Neural cell (in vitro differentiated cells): Measurements from ENCODE around the gene TNKS1BP1. TPM values are rescaled to one million over a fixed set of nuclear protein-coding genes. Genes with fewer than 3 reads are reported as not detected.
A peak's percentile ranks its signal among the peaks of the same experiment; 100 is the strongest.

ENCODE experiments used
- H2AFZ ChIP-seq: fragments of 200-600, 300-800 bp; sonication (generic), shearing (Covaris generic); 2 replicates; pipeline ENCODE4 v1.6.0; 2014; ENCODE audit warnings: low read depth, mild to moderate bottlenecking, antibody characterized with exemption, low read length, moderate library complexity
- H3F3A ChIP-seq: fragments of 200-600 bp; shearing (Covaris generic); 2 replicates; pipeline ENCODE4 v1.6.1; 2016; ENCODE audit warnings: mild to moderate bottlenecking, moderate library complexity, mixed read lengths, antibody characterized with exemption, low read length; ENCODE audit not compliant: insufficient read depth, poor library complexity, severe bottlenecking
- H3K27ac ChIP-seq: fragments of 200-600, 300-800 bp; sonication (generic), shearing (Covaris generic); 2 replicates; pipeline ENCODE4 v1.5.1; 2014; ENCODE audit warnings: mild to moderate bottlenecking, low read length, moderate library complexity
- H3K27me3 ChIP-seq: fragments of 300-800, 200-600 bp; sonication (generic), shearing (Covaris generic); 2 replicates; pipeline ENCODE4 v1.6.0; 2014; ENCODE audit warnings: mild to moderate bottlenecking, low read depth, low read length, moderate library complexity; ENCODE audit not compliant: insufficient read depth
- H3K36me3 ChIP-seq: fragments of 300-800, 200-600 bp; sonication (generic), shearing (Covaris generic); 2 replicates; pipeline ENCODE4 v1.5.1; 2014; ENCODE audit warnings: mild to moderate bottlenecking, antibody characterized with exemption, low read length, moderate library complexity; ENCODE audit not compliant: insufficient read depth
- H3K4me2 ChIP-seq: fragments of 300-800, 200-600 bp; sonication (generic), shearing (Covaris generic); 2 replicates; pipeline ENCODE4 v1.6.0; 2014; ENCODE audit warnings: mild to moderate bottlenecking, low read length
- H3K4me3 ChIP-seq: fragments of 300-800, 200-600 bp; sonication (generic), shearing (Covaris generic); 2 replicates; pipeline ENCODE4 v1.5.1; 2014; ENCODE audit warnings: mild to moderate bottlenecking, low read length, moderate library complexity
- H3K79me2 ChIP-seq: fragments of 200-600 bp; shearing (Covaris generic); replicated peaks from 2 replicates; pipeline ENCODE4 v1.6.0; 2014; ENCODE audit warnings: mild to moderate bottlenecking, low read length, moderate library complexity; ENCODE audit not compliant: insufficient read depth
- H3K9ac ChIP-seq: fragments of 300-800, 200-600 bp; sonication (generic), shearing (Covaris generic); 2 replicates; pipeline ENCODE4 v1.6.1; 2016; ENCODE audit warnings: mild to moderate bottlenecking, low read length, mixed read lengths
- H3K9me2 ChIP-seq: fragments of 200-600 bp; shearing (Covaris generic); 2 replicates; pipeline ENCODE4 v1.6.1; 2016; ENCODE audit warnings: mild to moderate bottlenecking, low read length, mixed read lengths; ENCODE audit not compliant: insufficient read depth
- H3K9me3 ChIP-seq: fragments of 200-600, 300-800 bp; sonication (generic), shearing (Covaris generic); 2 replicates; pipeline ENCODE4 v1.6.1; 2016; ENCODE audit warnings: mild to moderate bottlenecking, mixed run types, low read length, moderate library complexity, mixed read lengths
- H4K20me1 ChIP-seq: fragments of 200-600 bp; shearing (Covaris generic); 2 replicates; pipeline ENCODE4 v1.6.1; 2016; ENCODE audit warnings: mild to moderate bottlenecking, mixed run types; ENCODE audit not compliant: insufficient read depth
- EP300 ChIP-seq: fragments of 450-650 bp; conservative IDR thresholded peaks from 2 replicates; pipeline ENCODE4 v1.6.1; 2014; ENCODE audit warnings: antibody characterized with exemption, mild to moderate bottlenecking, moderate library complexity; ENCODE audit not compliant: poor library complexity, severe bottlenecking
- EZH2 ChIP-seq: fragments of 200-600, 300-800 bp; shearing (Covaris generic), sonication (generic); IDR thresholded peaks from 2 replicates; pipeline ENCODE4 v1.6.1; 2014; ENCODE audit warnings: antibody characterized with exemption, low read length, borderline replicate concordance, mild to moderate bottlenecking; ENCODE audit not compliant: insufficient read depth, poor library complexity, severe bottlenecking
- MXI1 ChIP-seq: fragments of 450-650 bp; conservative IDR thresholded peaks from 2 replicates; pipeline ENCODE4 v1.6.1; 2014; ENCODE audit warnings: antibody characterized with exemption, mild to moderate bottlenecking; ENCODE audit not compliant: poor library complexity, severe bottlenecking
- POLR2AphosphoS5 ChIP-seq: IDR thresholded peaks from 2 replicates; pipeline ENCODE4 v1.6.1; 2012
- RAD21 ChIP-seq: fragments of 450-650 bp; conservative IDR thresholded peaks from 2 replicates; pipeline ENCODE4 v1.6.1; 2014; ENCODE audit warnings: antibody characterized with exemption, mild to moderate bottlenecking, moderate library complexity
- SMC3 ChIP-seq: fragments of 450-650 bp; conservative IDR thresholded peaks from 2 replicates; pipeline ENCODE4 v1.6.1; 2014; ENCODE audit warnings: antibody characterized with exemption, mild to moderate bottlenecking, moderate library complexity; ENCODE audit not compliant: poor library complexity
- TAF1 ChIP-seq: IDR thresholded peaks from 2 replicates; pipeline ENCODE4 v1.6.1; 2012; ENCODE audit warnings: low read depth
- polyA plus RNA-seq: library from polyadenylated mRNA; depleted of rRNA; stranded (reverse); fragments of >200 nt; gene quantifications from 2 replicates; pipeline ENCODE4 v1.2.3, GENCODE V29; 2014
- TF ChIP-seq, protein P1 (sequence below): IDR thresholded peaks from 2 replicates; pipeline ENCODE4 v1.6.1; 2012; ENCODE audit warnings: borderline replicate concordance
- TF ChIP-seq, protein P2 (sequence below): fragments of 450-650 bp; IDR thresholded peaks from 2 replicates; pipeline ENCODE4 v1.5.1; 2014; ENCODE audit warnings: antibody characterized with exemption, mild to moderate bottlenecking, moderate library complexity; ENCODE audit not compliant: poor library complexity, severe bottlenecking

TNKS1BP1 gene
- polyA plus RNA-seq, 1 donor from 2014 or later, result 8.9 TPM

DNA sequence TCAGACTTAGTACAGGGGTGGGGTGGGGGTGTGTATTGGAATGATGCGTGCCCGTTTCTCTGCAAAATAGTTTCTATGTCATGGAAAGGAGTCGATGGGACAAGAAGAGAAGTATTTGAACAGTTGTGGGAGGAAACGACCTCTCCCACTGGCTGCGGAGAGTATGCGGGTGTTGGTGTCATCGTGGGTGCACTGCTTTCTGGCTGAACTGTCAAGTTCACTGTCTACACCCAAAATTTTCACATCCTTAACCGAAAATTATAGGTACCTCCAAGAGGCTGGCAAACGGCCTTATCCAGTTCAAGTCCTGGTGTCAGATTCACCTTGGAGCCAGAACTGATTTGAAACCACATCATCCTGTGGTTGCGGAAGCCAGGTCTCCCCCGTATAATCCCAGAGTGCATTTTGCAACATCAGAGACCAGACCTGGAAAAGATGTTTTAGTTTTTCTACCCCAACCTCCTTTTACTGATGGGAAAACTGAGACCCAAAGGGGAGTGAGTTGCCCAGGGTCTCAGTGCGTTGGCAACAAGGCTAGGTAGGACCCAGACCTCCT, 11.4 kb upstream of the TNKS1BP1 start:
- TF ChIP-seq EP300 (no peak), TAF1 (no peak), SMC3 (no peak), RAD21 (no peak), POLR2AphosphoS5 (no peak), MXI1 (no peak), EZH2 (no peak)
- TF ChIP-seq, protein P1, sequence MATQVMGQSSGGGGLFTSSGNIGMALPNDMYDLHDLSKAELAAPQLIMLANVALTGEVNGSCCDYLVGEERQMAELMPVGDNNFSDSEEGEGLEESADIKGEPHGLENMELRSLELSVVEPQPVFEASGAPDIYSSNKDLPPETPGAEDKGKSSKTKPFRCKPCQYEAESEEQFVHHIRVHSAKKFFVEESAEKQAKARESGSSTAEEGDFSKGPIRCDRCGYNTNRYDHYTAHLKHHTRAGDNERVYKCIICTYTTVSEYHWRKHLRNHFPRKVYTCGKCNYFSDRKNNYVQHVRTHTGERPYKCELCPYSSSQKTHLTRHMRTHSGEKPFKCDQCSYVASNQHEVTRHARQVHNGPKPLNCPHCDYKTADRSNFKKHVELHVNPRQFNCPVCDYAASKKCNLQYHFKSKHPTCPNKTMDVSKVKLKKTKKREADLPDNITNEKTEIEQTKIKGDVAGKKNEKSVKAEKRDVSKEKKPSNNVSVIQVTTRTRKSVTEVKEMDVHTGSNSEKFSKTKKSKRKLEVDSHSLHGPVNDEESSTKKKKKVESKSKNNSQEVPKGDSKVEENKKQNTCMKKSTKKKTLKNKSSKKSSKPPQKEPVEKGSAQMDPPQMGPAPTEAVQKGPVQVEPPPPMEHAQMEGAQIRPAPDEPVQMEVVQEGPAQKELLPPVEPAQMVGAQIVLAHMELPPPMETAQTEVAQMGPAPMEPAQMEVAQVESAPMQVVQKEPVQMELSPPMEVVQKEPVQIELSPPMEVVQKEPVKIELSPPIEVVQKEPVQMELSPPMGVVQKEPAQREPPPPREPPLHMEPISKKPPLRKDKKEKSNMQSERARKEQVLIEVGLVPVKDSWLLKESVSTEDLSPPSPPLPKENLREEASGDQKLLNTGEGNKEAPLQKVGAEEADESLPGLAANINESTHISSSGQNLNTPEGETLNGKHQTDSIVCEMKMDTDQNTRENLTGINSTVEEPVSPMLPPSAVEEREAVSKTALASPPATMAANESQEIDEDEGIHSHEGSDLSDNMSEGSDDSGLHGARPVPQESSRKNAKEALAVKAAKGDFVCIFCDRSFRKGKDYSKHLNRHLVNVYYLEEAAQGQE, result no peak
- TF ChIP-seq, protein P2, sequence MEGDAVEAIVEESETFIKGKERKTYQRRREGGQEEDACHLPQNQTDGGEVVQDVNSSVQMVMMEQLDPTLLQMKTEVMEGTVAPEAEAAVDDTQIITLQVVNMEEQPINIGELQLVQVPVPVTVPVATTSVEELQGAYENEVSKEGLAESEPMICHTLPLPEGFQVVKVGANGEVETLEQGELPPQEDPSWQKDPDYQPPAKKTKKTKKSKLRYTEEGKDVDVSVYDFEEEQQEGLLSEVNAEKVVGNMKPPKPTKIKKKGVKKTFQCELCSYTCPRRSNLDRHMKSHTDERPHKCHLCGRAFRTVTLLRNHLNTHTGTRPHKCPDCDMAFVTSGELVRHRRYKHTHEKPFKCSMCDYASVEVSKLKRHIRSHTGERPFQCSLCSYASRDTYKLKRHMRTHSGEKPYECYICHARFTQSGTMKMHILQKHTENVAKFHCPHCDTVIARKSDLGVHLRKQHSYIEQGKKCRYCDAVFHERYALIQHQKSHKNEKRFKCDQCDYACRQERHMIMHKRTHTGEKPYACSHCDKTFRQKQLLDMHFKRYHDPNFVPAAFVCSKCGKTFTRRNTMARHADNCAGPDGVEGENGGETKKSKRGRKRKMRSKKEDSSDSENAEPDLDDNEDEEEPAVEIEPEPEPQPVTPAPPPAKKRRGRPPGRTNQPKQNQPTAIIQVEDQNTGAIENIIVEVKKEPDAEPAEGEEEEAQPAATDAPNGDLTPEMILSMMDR, result no peak
- Histone ChIP-seq H3K4me2 (peak overlapping the region; percentile 73), H3K4me3 (peak overlapping the region; percentile 80), H4K20me1 (no peaks in the 10 kb centered on the region), H3K79me2 (peaks cover 22% of the 10 kb centered on the region), H3K9me2 (no peaks in the 10 kb centered on the region), H2AFZ (peak overlapping the region; percentile 91), H3F3A (peaks cover 4% of the 10 kb centered on the region), H3K9me3 (no peaks in the 10 kb centered on the region), H3K27me3 (no peaks in the 10 kb centered on the region), H3K27ac (peak overlapping the region; percentile 82), H3K9ac (peak overlapping the region; percentile 87), H3K36me3 (no peaks in the 10 kb centered on the region)

DNA sequence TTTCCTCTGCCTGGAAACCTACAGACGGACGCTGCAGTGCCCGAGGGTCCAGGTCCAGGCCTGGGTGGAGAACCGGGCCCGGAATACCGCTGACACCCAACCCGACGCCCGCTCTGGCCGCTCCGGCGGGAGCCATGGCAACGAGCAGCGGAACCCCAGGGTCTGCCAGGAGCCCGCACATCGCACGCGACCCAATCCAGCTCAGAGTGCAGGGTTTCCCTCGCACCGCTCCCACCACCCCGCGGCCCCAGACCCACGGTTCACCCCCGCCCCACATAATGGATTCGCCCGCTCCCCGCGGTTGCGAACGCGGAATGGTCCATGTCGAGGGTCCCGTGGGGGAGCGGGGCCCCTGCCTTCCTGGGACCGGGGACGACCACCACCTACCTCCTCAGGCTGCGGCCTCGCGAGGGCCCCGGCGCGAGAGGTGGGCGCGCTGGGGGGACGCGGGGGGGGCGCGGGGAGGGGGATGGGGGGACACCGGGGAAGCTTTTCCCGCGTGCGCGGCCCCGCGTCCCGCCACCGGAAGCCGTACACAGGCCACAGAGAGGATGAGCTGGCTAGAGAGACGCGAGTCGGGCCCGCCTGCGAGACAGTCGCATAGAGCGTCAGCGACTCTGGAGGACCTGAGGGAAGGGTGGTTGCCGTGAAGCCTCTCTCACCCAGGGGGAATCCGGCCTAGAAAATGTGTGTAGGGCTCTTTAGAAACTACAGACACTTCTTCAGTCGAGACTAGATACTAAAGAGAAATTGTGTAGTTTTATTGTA, 10.8 kb upstream of the TNKS1BP1 start, which contains the start of gene SSRP1:
TSS of gene SSRP1 (minus strand) at position 550 of the 768 bp plus-strand sequence. CDS start 771 bp downstream, outside the sequence.
- peaks cover 4% of the 10 kb centered on the region for H3F3A ChIP-seq
- H3K27ac ChIP-seq, result peak within 1 kb of the TSS; percentile 82
- peak within 1 kb of the TSS; percentile 73 for H3K4me2 ChIP-seq

More for the DNA sequence above, 10.8 kb upstream of the TNKS1BP1 start, which contains the start of gene SSRP1:
- H3K4me3 ChIP-seq, result peak within 1 kb of the TSS; percentile 80
- no peaks in the 10 kb centered on the region for H4K20me1 ChIP-seq
- peak; percentile 46 for TF ChIP-seq POLR2AphosphoS5
- no peak for TF ChIP-seq EZH2
- TF ChIP-seq EP300, result peak; percentile 9
- TF ChIP-seq SMC3, result peak; percentile 21
- TF ChIP-seq, protein P1, result no peak
- TF ChIP-seq MXI1, result peak; percentile 78
- TF ChIP-seq, protein P2, result peak; percentile 44
- TF ChIP-seq RAD21, result no peak
- TF ChIP-seq TAF1, result peak; percentile 53
- no peaks in the 10 kb centered on the region for H3K27me3 ChIP-seq
- H3K9ac ChIP-seq, result peak within 1 kb of the TSS; percentile 87
- no peaks in the 10 kb centered on the region for H3K36me3 ChIP-seq
- no peaks in the 10 kb centered on the region for H3K9me3 ChIP-seq
- H2AFZ ChIP-seq, result peak within 1 kb of the TSS; percentile 91
- peaks cover 22% of the 10 kb centered on the region for H3K79me2 ChIP-seq
- no peaks in the 10 kb centered on the region for H3K9me2 ChIP-seq
